Activated effector memory CD4-positive, alpha-beta T cell treated with anti-CD3 and anti-CD28 coated beads, Interleukin-2, amount 50 U/mL, for 16 hours (primary cell): ENCODE measurements around the gene GDPGP1.

ENCODE experiments used
- DNase-seq: peaks from one replicate; pipeline ENCODE4 v3.0.0-alpha.2; 2020

The GDPGP1 gene

GRCh38 chr15:90205050-90205848, 28.8 kb upstream of the GDPGP1 start:
- DNase-seq = no peak

GRCh38 chr15:90205886-90206285, 28.1 kb upstream of the GDPGP1 start:
- DNase-seq = no peak

GRCh38 chr15:90207252-90207651, 26.8 kb upstream of the GDPGP1 start:
- DNase-seq = no peak

GRCh38 chr15:90208356-90208755, 25.7 kb upstream of the GDPGP1 start:
- DNase-seq = no peak

- no peak for DNase-seq
These were observed 24.4 kb upstream of the GDPGP1 start for GRCh38 chr15:90209591-90209990.

GRCh38 chr15:90210593-90210992, 23.4 kb upstream of the GDPGP1 start:
- DNase-seq = no peak

GRCh38 chr15:90211009-90211408, 23.0 kb upstream of the GDPGP1 start:
- no peak for DNase-seq

GRCh38 chr15:90211440-90212143, 22.4 kb upstream of the GDPGP1 start:
- DNase-seq = no peak

- DNase-seq = no peak
These were observed 21.5 kb upstream of the GDPGP1 start for GRCh38 chr15:90212221-90213098.

- no peak for DNase-seq
These were observed 20.7 kb upstream of the GDPGP1 start for GRCh38 chr15:90213122-90213817.

- no peak for DNase-seq
These were observed 20.2 kb upstream of the GDPGP1 start for GRCh38 chr15:90213818-90214204.

- DNase-seq = no peak
These were observed 19.3 kb upstream of the GDPGP1 start for GRCh38 chr15:90214553-90215196.

GRCh38 chr15:90217671-90218394, 16.2 kb upstream of the GDPGP1 start:
- no peak for DNase-seq

GRCh38 chr15:90219421-90220141, 14.4 kb upstream of the GDPGP1 start:
- peak; percentile 83 for DNase-seq

- DNase-seq = no peak
These were observed 12.6 kb upstream of the GDPGP1 start for GRCh38 chr15:90221246-90221900.

- no peak for DNase-seq
These were observed 11.5 kb upstream of the GDPGP1 start for GRCh38 chr15:90222547-90222946.

- no peak for DNase-seq
These were observed 10.4 kb upstream of the GDPGP1 start for GRCh38 chr15:90223441-90224165.

- DNase-seq = no peak
These were observed 9.0 kb upstream of the GDPGP1 start for GRCh38 chr15:90225047-90225446.

- no peak for DNase-seq
These were observed 8.3 kb upstream of the GDPGP1 start for GRCh38 chr15:90225504-90226234.
